ENCODE measurements around the gene GLP2R.

GLP2R gene

GRCh38 chr17:9805769-9806168 lies 20.0 kb upstream of the GLP2R start:
- Histone ChIP-seq H3K27me3 (replicated peaks; ENCODE audit: insufficient read depth, low read length) (no peaks in the 10 kb centered on the region), H4K20me1 (ENCODE audit: insufficient read depth, low read length) (no peaks in the 10 kb centered on the region), H3K9me2 (replicated peaks; ENCODE audit: insufficient read depth, low read length) (no peaks in the 10 kb centered on the region), H3F3A (ENCODE audit: insufficient read depth, low read length) (no peaks in the 10 kb centered on the region), H3K9ac (ENCODE audit: low read length) (no peak overlapping the region), H2AFZ (ENCODE audit: low read length) (no peak overlapping the region), H3K36me3 (replicated peaks; ENCODE audit: insufficient read depth, low read length) (no peaks in the 10 kb centered on the region), H3K79me2 (ENCODE audit: low read length) (no peaks in the 10 kb centered on the region), H3K9me3 (replicated peaks; ENCODE audit: insufficient read depth, low read length) (no peaks in the 10 kb centered on the region), H3K4me3 (ENCODE audit: low read length) (no peak overlapping the region), H3K4me1 (ENCODE audit: low read length) (no peaks in the 10 kb centered on the region), H3K27ac (ENCODE audit: low read length) (no peak overlapping the region), H3K4me2 (ENCODE audit: low read depth, low read length) (no peak overlapping the region)
- TF ChIP-seq CTCF (IDR thresholded peaks at IDR 0.05; ENCODE audit: low read length) (no peak), EZH2phosphoT487 (IDR thresholded peaks at IDR 0.05; ENCODE audit: low read length) (no peak), EZH2 (optimal IDR thresholded peaks at IDR 0.05; ENCODE audit: low read depth, low read length) (no peak)
- DNase-seq = no peak

GRCh38 chr17:9806699-9807098 lies 19.0 kb upstream of the GLP2R start:
- TF ChIP-seq EZH2 (optimal IDR thresholded peaks at IDR 0.05; ENCODE audit: low read depth, low read length) (no peak), EZH2phosphoT487 (IDR thresholded peaks at IDR 0.05; ENCODE audit: low read length) (no peak), CTCF (IDR thresholded peaks at IDR 0.05; ENCODE audit: low read length) (no peak)
- H3K36me3 ChIP-seq (replicated peaks; ENCODE audit: insufficient read depth, low read length) = no peaks in the 10 kb centered on the region
- no peak overlapping the region for H3K27ac ChIP-seq (ENCODE audit: low read length)
- H2AFZ ChIP-seq (ENCODE audit: low read length) = no peak overlapping the region
- H3K79me2 ChIP-seq (ENCODE audit: low read length) = no peaks in the 10 kb centered on the region
- no peak overlapping the region for H3K4me2 ChIP-seq (ENCODE audit: low read depth, low read length)
- no peak overlapping the region for H3K9ac ChIP-seq (ENCODE audit: low read length)
- no peaks in the 10 kb centered on the region for H3K9me2 ChIP-seq (replicated peaks; ENCODE audit: insufficient read depth, low read length)
- DNase-seq = no peak
- no peaks in the 10 kb centered on the region for H3K27me3 ChIP-seq (replicated peaks; ENCODE audit: insufficient read depth, low read length)
- H3F3A ChIP-seq (ENCODE audit: insufficient read depth, low read length) = no peaks in the 10 kb centered on the region
- no peaks in the 10 kb centered on the region for H3K9me3 ChIP-seq (replicated peaks; ENCODE audit: insufficient read depth, low read length)
- no peaks in the 10 kb centered on the region for H3K4me1 ChIP-seq (ENCODE audit: low read length)
- no peak overlapping the region for H3K4me3 ChIP-seq (ENCODE audit: low read length)
- no peaks in the 10 kb centered on the region for H4K20me1 ChIP-seq (ENCODE audit: insufficient read depth, low read length)

GRCh38 chr17:9809409-9809808 lies 16.3 kb upstream of the GLP2R start:
- H3K9me2 ChIP-seq (replicated peaks; ENCODE audit: insufficient read depth, low read length) = no peaks in the 10 kb centered on the region
- no peak overlapping the region for H3K27ac ChIP-seq (ENCODE audit: low read length)
- H2AFZ ChIP-seq (ENCODE audit: low read length) = no peak overlapping the region
- DNase-seq = no peak
- H3K4me3 ChIP-seq (ENCODE audit: low read length) = no peak overlapping the region
- no peaks in the 10 kb centered on the region for H3K36me3 ChIP-seq (replicated peaks; ENCODE audit: insufficient read depth, low read length)
- H3K9ac ChIP-seq (ENCODE audit: low read length) = no peak overlapping the region
- H3K4me1 ChIP-seq (ENCODE audit: low read length) = no peaks in the 10 kb centered on the region
- no peak overlapping the region for H3K4me2 ChIP-seq (ENCODE audit: low read depth, low read length)
- no peaks in the 10 kb centered on the region for H3K9me3 ChIP-seq (replicated peaks; ENCODE audit: insufficient read depth, low read length)
- TF ChIP-seq CTCF (IDR thresholded peaks at IDR 0.05; ENCODE audit: low read length) = no peak
- no peaks in the 10 kb centered on the region for H3K27me3 ChIP-seq (replicated peaks; ENCODE audit: insufficient read depth, low read length)
- H4K20me1 ChIP-seq (ENCODE audit: insufficient read depth, low read length) = no peaks in the 10 kb centered on the region
- H3K79me2 ChIP-seq (ENCODE audit: low read length) = no peaks in the 10 kb centered on the region
- H3F3A ChIP-seq (ENCODE audit: insufficient read depth, low read length) = no peaks in the 10 kb centered on the region
